Stimulated activated CD8-positive, alpha-beta memory T cell treated with anti-CD3 and anti-CD28 coated beads, Interleukin-7, amount 100 ng/mL, for 48 hours (primary cell): ENCODE data around the gene EIF3M.

Experiments
- DNase-seq, 2 donors: peaks; one replicate each; pipeline ENCODE4 v3.0.0-alpha.2; 2020; ENCODE audit warnings: low read depth in 1 of 2; ENCODE audit errors: extremely low read depth in 1 of 2

EIF3M gene

GRCh38 chr11:32583459-32584271, at the start of gene EIF3M:
EIF3M (plus strand) TSS chr11:32583831; CDS start chr11:32583888, 57 bp downstream.
- DNase-seq: peak; percentile 88 to 93

DNA sequence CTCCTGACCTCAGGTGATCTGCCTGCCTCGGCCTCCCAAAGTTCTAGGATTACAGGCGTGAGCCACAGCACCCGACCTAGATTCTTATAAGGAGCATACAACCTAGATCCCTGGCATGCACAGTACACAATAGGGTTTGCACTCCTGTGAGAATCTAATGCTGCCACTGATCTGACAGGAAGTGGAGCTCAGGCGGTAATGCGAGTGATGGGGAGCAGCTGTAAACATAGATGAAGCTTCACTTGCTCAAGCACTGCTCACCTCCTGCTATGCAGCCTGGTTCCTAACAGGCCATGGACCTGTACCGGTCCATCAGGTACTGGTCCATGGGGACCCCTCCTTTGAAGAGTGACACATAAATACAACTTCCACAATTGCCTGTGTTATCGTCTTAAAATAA, 44.8 kb upstream of the EIF3M start:
- DNase-seq: no peak

- DNase-seq: no peak
These were observed 33.9 kb upstream of the EIF3M start for GRCh38 chr11:32549611-32550187.

DNA sequence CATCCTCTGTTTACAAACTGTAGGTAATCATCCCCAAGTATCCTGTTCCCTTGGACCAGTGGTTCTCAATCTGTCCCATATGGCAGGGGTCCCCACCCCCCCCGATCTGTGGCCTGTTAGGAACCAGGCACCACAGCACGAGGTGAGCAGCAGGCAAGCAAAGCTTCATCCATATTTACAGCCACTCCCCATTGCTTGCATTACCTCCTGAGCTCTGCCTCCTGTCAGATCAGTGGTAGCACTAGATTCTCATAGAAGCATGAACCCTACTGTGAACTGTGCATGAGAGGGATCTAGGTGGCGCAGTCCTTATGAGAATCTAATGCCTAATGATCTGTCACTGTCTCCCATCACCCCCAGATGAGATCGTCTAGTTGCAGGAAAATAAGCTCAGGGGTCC, 33.4 kb upstream of the EIF3M start:
- no peak for DNase-seq

DNA sequence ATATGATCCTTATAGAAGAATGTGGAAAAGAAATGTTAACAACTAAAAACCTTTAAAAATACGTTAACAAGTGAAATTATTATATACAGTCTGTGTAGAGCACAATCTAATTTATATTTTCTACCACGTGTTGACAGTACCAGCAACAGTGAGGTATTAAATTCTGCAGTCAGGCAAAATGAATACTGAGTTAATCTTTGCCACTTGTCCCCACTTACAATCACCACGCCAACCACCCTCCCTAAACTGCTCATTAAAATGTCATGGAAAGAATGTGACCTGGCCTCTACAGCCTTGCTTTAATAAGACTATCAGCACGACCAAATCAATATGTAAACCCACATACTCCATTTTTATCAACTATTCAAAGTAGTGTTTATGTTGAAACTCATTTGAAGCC, 28.5 kb upstream of the EIF3M start:
- no peak for DNase-seq

- no peak for DNase-seq
These were observed 27.7 kb upstream of the EIF3M start for GRCh38 chr11:32555895-32556294.

- DNase-seq: no peak
These were observed 21.8 kb upstream of the EIF3M start for GRCh38 chr11:32561835-32562234.

DNA sequence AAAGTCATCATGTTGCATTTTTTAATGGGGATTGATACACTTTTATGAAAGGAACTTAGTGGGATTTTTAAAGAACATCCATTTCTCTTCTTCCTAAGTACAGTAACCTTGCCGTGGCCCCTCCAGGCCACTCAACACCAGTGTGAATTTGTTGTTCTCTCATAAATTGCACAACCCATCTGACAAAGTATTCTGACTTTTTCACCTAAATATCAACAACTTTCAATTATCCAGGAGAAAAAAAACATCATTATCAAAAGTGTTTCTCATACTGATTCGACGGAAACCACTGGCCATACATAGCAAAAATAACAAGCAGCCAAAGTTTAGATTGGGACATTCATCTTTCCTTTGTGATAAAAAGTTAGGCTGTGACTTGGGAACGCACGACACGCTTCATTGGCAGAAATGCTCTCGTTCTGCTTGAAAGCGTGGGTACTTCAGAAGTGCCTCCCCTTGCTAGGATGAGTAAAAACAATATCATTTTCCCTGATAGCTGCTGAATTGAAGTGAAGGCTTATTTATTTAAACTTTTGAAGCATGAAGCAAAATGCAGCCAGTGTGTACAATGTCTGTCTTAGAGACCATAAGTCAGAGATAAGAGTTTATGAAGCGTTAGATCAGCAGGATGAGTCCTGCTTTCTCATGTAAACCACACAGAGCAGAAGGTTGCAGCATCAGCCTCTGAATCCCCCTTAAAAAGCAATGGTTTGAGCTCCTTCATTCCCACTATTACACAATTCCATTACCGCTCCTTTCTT, 20.6 kb upstream of the EIF3M start:
- no peak for DNase-seq

DNA sequence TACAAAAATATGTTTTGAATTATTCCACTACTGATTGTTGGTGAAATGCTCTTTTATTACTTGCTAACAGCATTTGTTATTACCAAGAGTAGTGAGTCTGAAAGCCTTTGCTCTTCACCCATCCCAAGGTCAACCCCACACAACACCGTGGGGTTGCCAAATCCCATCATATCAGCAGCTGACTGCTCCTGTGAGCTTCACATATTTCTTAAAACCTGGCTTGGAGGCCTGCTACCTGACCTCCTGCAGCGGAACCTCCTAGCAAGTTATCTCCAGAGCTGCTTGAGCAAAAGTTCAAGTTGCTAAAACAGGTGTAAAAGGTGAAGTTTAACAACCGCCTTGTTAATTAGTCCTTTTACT, 20.1 kb upstream of the EIF3M start:
- no peak for DNase-seq

GRCh38 chr11:32566517-32566916, 17.1 kb upstream of the EIF3M start:
- no peak for DNase-seq

DNA sequence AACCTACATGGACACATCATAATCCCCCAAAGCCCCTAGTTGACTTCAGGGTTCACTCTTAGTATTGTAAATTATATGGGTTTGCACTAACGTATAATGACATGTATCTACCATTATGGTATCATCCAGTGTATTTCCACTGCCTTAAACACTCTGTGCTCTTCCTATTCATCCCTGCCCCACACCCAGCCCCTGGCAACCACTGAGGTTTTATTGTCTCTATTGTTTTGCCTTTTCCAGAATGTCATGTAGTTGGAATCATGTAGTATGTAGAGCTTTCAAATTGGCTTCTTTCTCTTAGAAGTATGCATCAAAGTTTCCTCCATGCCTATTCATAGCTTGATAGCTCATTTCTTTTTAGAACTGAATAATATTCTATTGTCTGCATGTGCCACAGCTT, 16.5 kb upstream of the EIF3M start:
- no peak for DNase-seq

- DNase-seq: no peak
These were observed 14.2 kb upstream of the EIF3M start for GRCh38 chr11:32569313-32569881.

GRCh38 chr11:32571039-32571438, 12.6 kb upstream of the EIF3M start:
- DNase-seq: no peak

GRCh38 chr11:32573228-32573627, 10.4 kb upstream of the EIF3M start:
- DNase-seq: no peak

DNA sequence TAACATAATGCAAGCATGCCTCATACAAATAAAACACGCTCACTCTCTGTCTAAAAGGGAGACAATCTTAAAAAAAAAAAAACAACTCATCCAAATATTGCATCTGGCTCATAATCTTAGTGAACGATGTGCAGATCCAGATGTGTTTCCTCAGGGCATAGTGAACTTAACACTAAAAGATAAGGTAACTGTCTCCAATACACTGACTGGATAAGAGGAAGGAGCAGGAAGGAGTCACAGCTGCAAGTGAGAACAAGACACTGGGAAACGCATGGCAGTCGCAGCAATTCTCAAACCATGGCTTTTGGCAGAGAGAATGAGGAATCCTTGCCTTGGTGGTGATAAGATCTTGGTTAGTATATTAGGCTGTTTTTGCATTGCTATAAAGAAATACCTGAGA, 9.2 kb upstream of the EIF3M start:
- DNase-seq: no peak

DNA sequence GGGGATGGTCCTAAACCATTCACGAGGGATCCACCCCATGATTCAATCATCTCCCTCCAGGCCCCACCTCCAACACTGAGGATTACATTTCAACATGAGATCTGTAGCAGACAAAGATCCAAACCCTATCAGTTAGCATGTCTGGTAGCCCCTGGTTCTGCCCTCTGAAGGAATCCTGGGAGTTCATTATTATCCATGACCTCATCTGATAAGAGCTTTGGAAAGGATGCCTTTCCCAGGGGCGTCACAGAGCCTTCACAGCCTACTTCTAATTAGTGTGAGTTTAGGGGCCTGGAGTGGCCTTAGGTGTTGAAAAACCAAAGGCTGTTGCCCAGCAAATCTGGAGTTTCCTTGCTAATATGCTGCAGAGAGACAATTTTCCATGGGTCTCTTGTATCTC, 8.6 kb upstream of the EIF3M start:
- DNase-seq: no peak

GRCh38 chr11:32576456-32576855, 7.2 kb upstream of the EIF3M start:
- no peak for DNase-seq

GRCh38 chr11:32580967-32581366, 2.7 kb upstream of the EIF3M start:
- DNase-seq: no peak

DNA sequence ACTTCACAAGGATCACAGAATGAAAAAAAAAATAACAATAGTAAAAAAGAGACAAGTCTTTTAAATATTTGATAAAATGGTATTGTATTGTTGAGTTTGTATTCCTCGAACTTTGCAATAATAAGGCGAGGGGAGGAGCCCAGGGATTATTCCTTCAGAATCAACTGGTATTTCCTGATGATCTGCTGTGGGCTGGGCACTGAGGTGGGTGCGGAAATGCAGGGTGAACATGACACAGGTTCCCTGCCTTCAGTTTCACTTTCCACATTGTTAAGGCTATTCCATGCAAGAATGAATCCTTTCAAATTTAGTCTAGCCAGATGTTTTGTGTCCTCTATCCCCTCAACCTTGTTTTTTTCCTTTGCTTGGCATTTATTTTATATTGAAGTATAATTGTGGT, 2.1 kb upstream of the EIF3M start:
- no peak for DNase-seq

- no peak for DNase-seq
These were observed 1.3 kb downstream of the EIF3M start for GRCh38 chr11:32584921-32585320.

DNA sequence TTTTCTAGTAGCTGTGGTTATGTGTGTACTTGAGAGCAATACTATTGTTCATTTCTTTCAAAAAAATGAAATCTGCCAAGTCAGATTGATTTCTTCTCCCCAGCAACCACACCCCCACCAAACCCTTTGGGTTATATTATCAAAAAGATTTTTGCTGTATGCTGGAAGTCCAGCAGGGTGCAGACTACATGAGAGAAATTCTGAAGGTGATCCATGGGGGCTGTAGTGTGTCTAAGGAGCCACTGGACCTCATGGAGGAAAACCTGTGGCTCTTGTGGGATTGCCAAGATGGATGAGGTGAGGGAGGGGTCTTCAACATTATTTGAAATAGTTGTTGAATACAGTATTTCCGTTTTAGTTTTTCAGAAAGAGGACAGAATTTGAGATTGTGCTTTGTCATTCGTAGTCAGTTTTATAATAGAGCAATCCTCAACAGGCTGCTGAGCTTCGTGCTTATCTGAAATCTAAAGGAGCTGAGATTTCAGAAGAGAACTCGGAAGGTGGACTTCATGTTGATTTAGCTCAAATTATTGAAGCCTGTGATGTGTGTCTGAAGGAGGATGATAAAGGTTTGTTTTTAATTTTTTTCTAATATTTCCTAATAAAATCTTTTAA, 3.1 kb downstream of the EIF3M start:
- DNase-seq: no peak
